Measurements from ENCODE around the gene ABCC1.

GRCh38 chr16:16075488-16076422 is 126.3 kb downstream of the ABCC1 start:
- no peak for TF ChIP-seq CTCF (IDR thresholded peaks at IDR 0.05; ENCODE audit: insufficient read depth, low read length, poor library complexity, severe bottlenecking)
- no peak for TF ChIP-seq EZH2phosphoT487 (conservative IDR thresholded peaks at IDR 0.05; ENCODE audit: low read length)

Data from SU-DHL-6 (cell line).